ENCODE measurements around the gene MEIG1. TPM values are rescaled to one million over a fixed set of nuclear protein-coding genes. Genes with fewer than 3 reads are reported as not detected.
"Not testable (repeated sequence)": the region's sequence is repeated elsewhere in the genome, so short reads cannot be mapped to it uniquely, and the experiment has no call there.

Gene MEIG1
- total RNA-seq, 2 donors from 2014 or later = 1.7 TPM; not detected in 1

DNA sequence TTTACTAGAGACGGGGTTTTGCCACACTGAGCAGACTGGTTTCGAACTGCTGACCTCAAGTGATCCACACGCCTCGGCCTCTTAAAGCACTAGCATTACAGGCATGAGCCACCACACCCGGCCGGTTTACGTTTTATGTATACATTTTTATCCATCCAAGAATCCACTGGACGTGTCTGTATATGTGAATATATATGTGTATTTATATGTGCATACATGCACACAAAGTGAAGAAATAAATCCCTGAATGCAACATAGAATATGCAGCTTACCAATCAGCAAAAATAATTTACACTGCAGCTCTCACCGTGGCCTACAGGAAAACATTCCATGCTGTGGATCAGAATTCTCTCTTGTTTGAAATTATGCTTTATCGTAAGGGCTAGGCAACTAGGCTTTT lies 28.6 kb upstream of the MEIG1 start:
- no peaks in the 10 kb centered on the region for H3K9me3 ChIP-seq
- no peak overlapping the region for H3K27ac ChIP-seq
- H3K4me3 ChIP-seq = no peak overlapping the region
- H3K36me3 ChIP-seq = no peaks in the 10 kb centered on the region
- intact Hi-C loops (cut with DNase I) = no loop called here
- H3K27me3 ChIP-seq (replicated peaks; ENCODE audit: insufficient read depth) = no peaks in the 10 kb centered on the region
- no peaks in the 10 kb centered on the region for H3K4me1 ChIP-seq (replicated peaks)
- 97% methylated on average over 10 of the region's 10 CpGs for WGBS
- DNase-seq (ENCODE audit: low spot score) = no peak
- TF ChIP-seq POLR2AphosphoS5 (IDR thresholded peaks at IDR 0.05) = no peak
- TF ChIP-seq, protein P1, sequence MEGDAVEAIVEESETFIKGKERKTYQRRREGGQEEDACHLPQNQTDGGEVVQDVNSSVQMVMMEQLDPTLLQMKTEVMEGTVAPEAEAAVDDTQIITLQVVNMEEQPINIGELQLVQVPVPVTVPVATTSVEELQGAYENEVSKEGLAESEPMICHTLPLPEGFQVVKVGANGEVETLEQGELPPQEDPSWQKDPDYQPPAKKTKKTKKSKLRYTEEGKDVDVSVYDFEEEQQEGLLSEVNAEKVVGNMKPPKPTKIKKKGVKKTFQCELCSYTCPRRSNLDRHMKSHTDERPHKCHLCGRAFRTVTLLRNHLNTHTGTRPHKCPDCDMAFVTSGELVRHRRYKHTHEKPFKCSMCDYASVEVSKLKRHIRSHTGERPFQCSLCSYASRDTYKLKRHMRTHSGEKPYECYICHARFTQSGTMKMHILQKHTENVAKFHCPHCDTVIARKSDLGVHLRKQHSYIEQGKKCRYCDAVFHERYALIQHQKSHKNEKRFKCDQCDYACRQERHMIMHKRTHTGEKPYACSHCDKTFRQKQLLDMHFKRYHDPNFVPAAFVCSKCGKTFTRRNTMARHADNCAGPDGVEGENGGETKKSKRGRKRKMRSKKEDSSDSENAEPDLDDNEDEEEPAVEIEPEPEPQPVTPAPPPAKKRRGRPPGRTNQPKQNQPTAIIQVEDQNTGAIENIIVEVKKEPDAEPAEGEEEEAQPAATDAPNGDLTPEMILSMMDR (IDR thresholded peaks at IDR 0.05) = no peak
- TF ChIP-seq POLR2A (IDR thresholded peaks at IDR 0.05) = no peak

DNA sequence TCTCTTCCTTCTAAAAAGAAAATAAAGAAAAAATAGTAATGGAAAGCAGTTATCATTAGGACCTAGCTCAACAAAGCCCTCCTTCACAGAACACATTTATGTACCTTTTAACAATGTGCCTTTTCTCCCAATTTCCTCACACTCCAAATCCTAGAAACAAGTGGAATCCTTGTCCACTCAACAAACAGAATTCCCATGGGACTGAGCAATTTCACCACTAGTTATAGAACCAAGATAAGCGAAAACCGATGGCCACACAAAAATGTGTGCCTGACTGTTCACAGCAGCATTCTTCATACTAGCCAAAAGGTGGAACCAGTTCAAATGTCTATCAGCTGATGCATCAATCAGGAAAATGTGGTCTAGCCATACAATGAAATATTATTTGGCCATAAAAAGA lies 22.6 kb upstream of the MEIG1 start:
- Histone ChIP-seq H3K9me3 (no peaks in the 10 kb centered on the region), H3K27me3 (replicated peaks; ENCODE audit: insufficient read depth) (no peaks in the 10 kb centered on the region), H3K36me3 (no peaks in the 10 kb centered on the region), H3K27ac (no peak overlapping the region), H3K4me1 (replicated peaks) (no peaks in the 10 kb centered on the region), H3K4me3 (no peak overlapping the region)
- intact Hi-C loops (cut with DNase I) = no loop called here
- 93% methylated on average over 2 of the region's 2 CpGs for WGBS
- TF ChIP-seq, protein P1 (IDR thresholded peaks at IDR 0.05) = no peak
- TF ChIP-seq POLR2AphosphoS5 (IDR thresholded peaks at IDR 0.05) (no peak), POLR2A (IDR thresholded peaks at IDR 0.05) (no peak)
- DNase-seq (ENCODE audit: low spot score) = no peak

DNA sequence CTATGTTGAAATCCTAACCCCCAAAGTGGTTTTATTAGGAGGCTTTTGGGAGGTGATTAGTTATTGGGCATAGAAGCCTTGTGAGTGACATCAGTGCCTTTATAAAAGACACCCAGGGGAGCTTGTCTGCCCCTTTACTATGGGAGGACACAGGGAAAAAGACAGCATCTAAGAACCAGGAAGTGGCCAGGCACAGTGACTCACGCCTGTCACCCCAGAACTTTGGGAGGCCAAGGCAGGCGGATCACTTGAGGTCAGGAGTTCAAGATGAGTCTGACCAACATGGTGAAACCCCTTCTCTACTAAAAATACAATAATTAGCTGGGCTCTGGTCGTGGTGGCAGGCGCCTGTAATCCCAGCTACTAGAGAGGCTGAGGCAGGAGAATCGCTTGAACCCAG lies 20.2 kb upstream of the MEIG1 start:
- H3K27ac ChIP-seq; H3K27me3 ChIP-seq (replicated peaks; ENCODE audit: insufficient read depth); H3K4me1 ChIP-seq (replicated peaks); H3K9me3 ChIP-seq; H3K4me3 ChIP-seq; intact Hi-C loops (cut with DNase I); H3K36me3 ChIP-seq; DNase-seq (ENCODE audit: low spot score): not testable (repeated sequence)
- WGBS = 76% methylated on average over 3 of the region's 5 CpGs

DNA sequence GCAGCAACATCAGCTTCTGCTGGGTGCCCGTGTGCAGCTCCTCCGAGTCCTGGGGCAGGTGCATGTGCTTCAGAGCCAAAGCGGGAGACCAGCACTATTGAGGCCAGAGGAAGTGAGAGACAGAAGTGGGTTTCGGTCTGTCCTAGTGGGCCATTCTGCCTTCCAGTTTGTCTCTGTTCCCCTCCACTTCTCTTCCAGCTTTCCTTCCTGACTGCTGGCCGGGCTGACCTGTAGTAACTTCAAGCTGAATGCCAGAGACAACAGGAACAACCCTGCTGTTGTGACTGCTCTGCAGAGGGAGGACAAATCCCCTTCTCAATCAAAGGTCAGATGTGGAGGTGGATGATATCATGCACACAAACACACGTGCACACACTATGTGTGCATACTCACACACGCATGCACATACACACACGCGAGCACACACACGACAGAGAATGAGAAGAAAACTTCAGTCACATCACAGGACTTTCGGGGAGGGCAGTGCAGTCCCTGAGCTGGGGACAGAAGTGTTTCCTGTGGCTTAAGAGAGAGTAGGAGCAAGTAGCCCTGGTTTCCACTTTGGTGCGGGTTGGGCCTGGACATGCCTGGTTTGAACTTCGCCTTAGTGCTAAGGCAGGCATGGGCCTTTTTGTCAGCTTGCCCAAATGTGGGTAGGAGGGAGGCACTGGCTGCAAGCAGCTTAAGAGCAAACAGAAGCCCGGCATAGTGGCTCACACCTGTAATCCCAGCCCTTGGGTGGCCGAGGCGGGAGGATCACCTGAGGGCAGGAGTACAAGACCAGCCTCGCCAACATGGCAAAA lies 16.8 kb upstream of the MEIG1 start:
- H3K4me3 ChIP-seq; H3K9me3 ChIP-seq; H3K27ac ChIP-seq; H3K4me1 ChIP-seq (replicated peaks); intact Hi-C loops (cut with DNase I); H3K36me3 ChIP-seq; DNase-seq (ENCODE audit: low spot score); H3K27me3 ChIP-seq (replicated peaks; ENCODE audit: insufficient read depth): not testable (repeated sequence)
- 79% methylated on average over 17 of the region's 17 CpGs for WGBS

DNA sequence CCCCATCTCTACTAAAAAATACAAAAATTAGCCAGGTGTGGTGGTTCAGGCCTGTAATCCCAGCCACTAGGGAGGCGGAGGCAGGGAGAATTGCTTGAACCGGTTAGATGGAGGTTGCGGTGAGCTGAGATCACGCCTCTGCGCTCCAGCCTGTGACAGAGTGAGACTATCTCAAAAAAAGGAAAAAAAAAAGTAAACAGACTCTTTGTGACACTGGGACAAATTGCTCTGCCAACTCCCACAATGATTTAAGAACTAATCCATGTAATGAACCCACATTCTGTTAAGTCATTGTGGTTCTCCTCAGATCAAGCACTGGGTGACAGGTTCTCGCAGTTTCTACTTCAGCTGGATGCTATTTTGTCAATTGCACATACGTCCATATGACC lies 16.2 kb upstream of the MEIG1 start:
- H3K36me3 ChIP-seq; DNase-seq (ENCODE audit: low spot score); H3K4me3 ChIP-seq; H3K9me3 ChIP-seq; H3K27me3 ChIP-seq (replicated peaks; ENCODE audit: insufficient read depth); H3K27ac ChIP-seq; intact Hi-C loops (cut with DNase I); H3K4me1 ChIP-seq (replicated peaks): not testable (repeated sequence)
- 86% methylated on average over 7 of the region's 7 CpGs for WGBS

DNA sequence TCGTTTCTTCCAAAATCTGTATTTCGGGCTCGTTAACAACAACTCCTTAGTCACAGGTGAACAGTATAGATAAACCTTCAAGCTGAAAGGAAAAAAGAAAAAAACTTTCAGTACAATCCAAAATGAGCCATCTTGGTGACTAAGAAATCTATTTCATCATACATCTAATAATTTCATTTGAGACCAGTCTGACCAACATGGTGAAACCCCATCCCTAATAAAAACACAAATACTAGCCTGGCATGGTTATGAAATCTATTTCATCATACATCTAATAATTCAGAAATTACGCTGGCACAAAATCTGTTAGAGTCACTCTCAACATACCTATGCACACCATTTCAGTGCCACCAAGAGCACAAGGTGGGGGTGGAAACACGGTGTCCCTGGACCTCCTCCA lies 14.1 kb upstream of the MEIG1 start:
- TF ChIP-seq POLR2AphosphoS5 (IDR thresholded peaks at IDR 0.05) = no peak
- no peak for TF ChIP-seq POLR2A (IDR thresholded peaks at IDR 0.05)
- TF ChIP-seq, protein P1 (IDR thresholded peaks at IDR 0.05) = no peak
- Histone ChIP-seq H3K27me3 (replicated peaks; ENCODE audit: insufficient read depth) (no peaks in the 10 kb centered on the region), H3K9me3 (no peaks in the 10 kb centered on the region), H3K27ac (no peak overlapping the region), H3K4me3 (no peak overlapping the region), H3K36me3 (no peaks in the 10 kb centered on the region), H3K4me1 (replicated peaks) (no peaks in the 10 kb centered on the region)
- DNase-seq (ENCODE audit: low spot score) = no peak
- intact Hi-C loops (cut with DNase I) = no loop called here
- WGBS = 97% methylated on average over 5 of the region's 5 CpGs

Measured in prostate gland (tissue), 2 donors.